ENCODE results near the gene FGFR2.

FGFR2 gene

DNA sequence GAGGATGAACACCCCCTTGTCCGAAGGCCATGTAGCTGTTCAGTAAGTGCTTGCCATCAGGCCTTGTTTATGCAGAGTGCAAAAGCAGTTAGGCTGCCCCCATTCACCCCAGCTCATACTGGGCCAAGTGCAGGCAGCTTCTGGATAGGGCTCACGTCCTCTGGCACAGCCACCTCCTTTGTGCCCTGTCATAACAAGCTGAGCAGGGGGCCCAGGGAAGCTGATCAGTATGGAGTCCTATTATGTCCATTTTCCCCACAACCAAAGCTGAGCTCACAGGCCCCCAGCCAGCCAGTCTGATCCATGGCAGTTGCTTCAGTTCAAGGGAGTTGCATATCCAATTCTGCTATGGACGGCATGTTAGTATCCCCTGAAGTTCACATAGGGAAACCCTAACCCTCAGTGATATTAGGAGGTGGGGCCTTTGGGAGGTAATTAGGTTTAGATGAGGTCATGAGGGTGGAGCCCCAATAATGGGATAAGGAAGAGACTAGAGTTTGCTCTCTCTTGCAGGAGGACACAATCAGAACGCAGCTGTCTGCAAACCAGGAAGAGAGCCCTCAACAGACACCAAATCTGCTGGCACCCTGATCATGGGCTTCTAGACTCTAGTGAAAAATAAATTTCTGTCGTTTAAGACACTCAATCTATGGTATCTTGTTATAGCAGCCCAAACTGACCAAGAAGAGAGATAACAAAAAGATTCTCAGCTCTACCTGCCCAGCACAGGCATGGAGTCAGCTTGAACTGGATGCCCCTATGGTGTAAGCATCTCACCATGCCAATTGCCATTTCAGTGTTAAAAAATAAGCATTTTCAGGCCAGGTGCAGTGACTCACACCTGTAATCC is 155.9 kb downstream of the FGFR2 start:
- H3K4me3 ChIP-seq (ENCODE audit: low read depth, low read length): no peak overlapping the region
- no peak for TF ChIP-seq CTCF (IDR thresholded peaks at IDR 0.05; ENCODE audit: low read depth, low read length)
- TF ChIP-seq, protein P1, sequence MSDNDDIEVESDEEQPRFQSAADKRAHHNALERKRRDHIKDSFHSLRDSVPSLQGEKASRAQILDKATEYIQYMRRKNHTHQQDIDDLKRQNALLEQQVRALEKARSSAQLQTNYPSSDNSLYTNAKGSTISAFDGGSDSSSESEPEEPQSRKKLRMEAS (IDR thresholded peaks at IDR 0.05; ENCODE audit: low read depth, low read length): no peak
- no peak for DNase-seq (ENCODE audit: low read depth)

DNA sequence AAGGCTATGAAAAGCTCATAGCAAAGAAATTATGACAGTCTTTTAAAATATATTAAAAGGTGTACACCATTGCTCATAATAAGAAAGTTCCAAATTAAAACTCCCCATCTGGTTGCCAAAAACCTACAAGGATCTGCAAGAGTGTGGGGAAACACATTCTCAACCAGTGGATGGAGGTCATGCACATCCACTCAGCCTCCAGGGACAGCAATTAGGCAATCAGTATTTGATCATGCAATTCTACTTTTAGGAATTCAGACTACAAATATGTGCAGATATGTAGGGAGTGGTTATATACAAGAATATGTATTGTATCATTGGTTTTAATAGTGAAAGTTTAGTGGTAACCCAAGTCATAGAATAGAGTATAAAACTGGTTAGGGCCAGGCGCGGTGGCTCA is 157.8 kb downstream of the FGFR2 start:
- H3K4me3 ChIP-seq (ENCODE audit: low read depth, low read length): no peak overlapping the region
- TF ChIP-seq CTCF (IDR thresholded peaks at IDR 0.05; ENCODE audit: low read depth, low read length) (no peak), MYC (IDR thresholded peaks at IDR 0.05; ENCODE audit: low read depth, low read length) (no peak), POLR2A (IDR thresholded peaks at IDR 0.05; ENCODE audit: extremely low read depth, insufficient read length) (no peak)
- TF ChIP-seq, protein P1 (IDR thresholded peaks at IDR 0.05; ENCODE audit: low read depth, low read length): no peak
- DNase-seq (ENCODE audit: low read depth): no peak

- no peak for DNase-seq (ENCODE audit: low read depth)
- no peak overlapping the region for H3K4me3 ChIP-seq (ENCODE audit: low read depth, low read length)
- TF ChIP-seq, protein P1 (IDR thresholded peaks at IDR 0.05; ENCODE audit: low read depth, low read length): no peak
- TF ChIP-seq MYC (IDR thresholded peaks at IDR 0.05; ENCODE audit: low read depth, low read length): no peak
- no peak for TF ChIP-seq POLR2A (IDR thresholded peaks at IDR 0.05; ENCODE audit: extremely low read depth, insufficient read length)
- no peak for TF ChIP-seq CTCF (IDR thresholded peaks at IDR 0.05; ENCODE audit: low read depth, low read length)
Measured at GRCh38 chr10:121438333-121438732, 159.9 kb downstream of the FGFR2 start.

- no peak for TF ChIP-seq MYC (IDR thresholded peaks at IDR 0.05; ENCODE audit: low read depth, low read length)
- no peak for TF ChIP-seq POLR2A (IDR thresholded peaks at IDR 0.05; ENCODE audit: extremely low read depth, insufficient read length)
- TF ChIP-seq CTCF (IDR thresholded peaks at IDR 0.05; ENCODE audit: low read depth, low read length): no peak
- TF ChIP-seq, protein P1 (IDR thresholded peaks at IDR 0.05; ENCODE audit: low read depth, low read length): no peak
- no peak overlapping the region for H3K4me3 ChIP-seq (ENCODE audit: low read depth, low read length)
- DNase-seq (ENCODE audit: low read depth): no peak
Measured at GRCh38 chr10:121437596-121437995, 160.6 kb downstream of the FGFR2 start.

- TF ChIP-seq, protein P1 (IDR thresholded peaks at IDR 0.05; ENCODE audit: low read depth, low read length): no peak
- TF ChIP-seq POLR2A (IDR thresholded peaks at IDR 0.05; ENCODE audit: extremely low read depth, insufficient read length): no peak
- TF ChIP-seq CTCF (IDR thresholded peaks at IDR 0.05; ENCODE audit: low read depth, low read length): no peak
- no peak for TF ChIP-seq MYC (IDR thresholded peaks at IDR 0.05; ENCODE audit: low read depth, low read length)
- H3K4me3 ChIP-seq (ENCODE audit: low read depth, low read length): no peak overlapping the region
- DNase-seq (ENCODE audit: low read depth): no peak
Measured at GRCh38 chr10:121436630-121437341, 161.5 kb downstream of the FGFR2 start.

All from NB4 (cell line).